Activated CD4-positive, alpha-beta T cell treated with anti-CD3 and anti-CD28 coated beads for 1 hour (primary cell): ENCODE results near the gene PDCD1.
"Not testable (repeated sequence)": the region's sequence is repeated elsewhere in the genome, so short reads cannot be mapped to it uniquely, and the experiment has no call there.

Experiments
- DNase-seq: peaks from one replicate; pipeline ENCODE4 v3.0.0-alpha.2; 2020

PDCD1 gene

DNA sequence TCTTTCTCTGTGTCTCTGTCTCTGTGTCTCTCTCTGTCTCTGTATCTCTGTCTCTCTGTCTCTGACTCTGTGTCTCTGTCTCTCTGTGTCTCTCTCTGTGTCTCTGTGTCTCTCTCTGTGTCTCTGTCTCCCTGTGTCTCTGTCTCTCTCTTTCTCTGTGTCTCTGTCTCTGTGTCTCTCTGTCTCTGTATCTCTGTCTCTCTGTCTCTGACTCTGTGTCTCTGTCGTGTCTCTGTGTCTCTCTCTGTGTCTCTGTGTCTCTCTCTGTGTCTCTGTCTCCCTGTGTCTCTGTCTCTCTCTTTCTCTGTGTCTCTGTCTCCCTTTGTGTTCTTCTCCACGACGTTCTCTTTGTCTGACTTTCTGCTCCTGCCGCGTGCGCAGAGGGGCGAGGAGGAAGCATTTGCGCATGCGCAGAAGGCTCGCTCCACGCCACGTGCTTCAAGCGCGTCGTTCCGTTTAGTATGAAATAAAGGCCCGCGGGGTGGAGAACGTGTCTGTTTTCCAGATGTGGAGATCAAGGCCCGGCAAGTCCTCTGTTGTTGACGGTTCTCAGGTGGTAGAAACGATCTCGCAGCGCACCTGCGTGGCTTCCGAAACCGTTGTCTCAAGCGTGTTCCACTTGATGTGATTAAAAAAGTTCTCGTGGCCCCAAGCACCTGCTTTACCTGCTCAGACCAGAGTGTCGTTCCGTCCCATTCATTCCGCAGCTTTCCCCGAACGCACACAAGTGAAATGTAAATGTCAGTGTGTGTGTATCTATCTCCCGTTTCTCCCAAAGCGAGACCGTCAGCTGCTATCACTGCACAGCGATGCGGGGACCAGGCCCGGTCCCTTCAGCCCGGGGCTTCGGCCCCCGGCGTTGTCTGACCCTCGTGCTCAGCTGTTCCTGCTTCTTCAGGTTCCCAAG, 34.9 kb downstream of the PDCD1 start:
- not testable (repeated sequence) for DNase-seq

DNA sequence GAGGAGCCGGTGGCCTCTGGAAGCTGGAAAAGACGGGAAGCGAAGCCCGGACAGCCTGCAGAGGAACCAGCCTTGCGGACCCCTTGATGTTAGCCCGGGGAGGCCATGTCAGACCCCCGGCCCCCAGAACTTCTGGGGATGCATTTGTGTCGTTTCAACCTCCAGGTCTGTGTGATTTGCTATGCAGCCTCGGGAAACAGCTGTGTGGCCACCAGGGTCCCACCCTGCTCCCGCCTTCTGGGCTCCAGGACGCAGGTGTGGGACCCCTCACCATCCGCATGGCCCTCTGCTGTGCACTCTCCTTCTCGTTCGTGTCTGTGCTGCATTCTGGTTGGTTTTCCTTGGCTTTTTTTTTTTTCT, 36.5 kb downstream of the PDCD1 start:
- DNase-seq = no peak

DNA sequence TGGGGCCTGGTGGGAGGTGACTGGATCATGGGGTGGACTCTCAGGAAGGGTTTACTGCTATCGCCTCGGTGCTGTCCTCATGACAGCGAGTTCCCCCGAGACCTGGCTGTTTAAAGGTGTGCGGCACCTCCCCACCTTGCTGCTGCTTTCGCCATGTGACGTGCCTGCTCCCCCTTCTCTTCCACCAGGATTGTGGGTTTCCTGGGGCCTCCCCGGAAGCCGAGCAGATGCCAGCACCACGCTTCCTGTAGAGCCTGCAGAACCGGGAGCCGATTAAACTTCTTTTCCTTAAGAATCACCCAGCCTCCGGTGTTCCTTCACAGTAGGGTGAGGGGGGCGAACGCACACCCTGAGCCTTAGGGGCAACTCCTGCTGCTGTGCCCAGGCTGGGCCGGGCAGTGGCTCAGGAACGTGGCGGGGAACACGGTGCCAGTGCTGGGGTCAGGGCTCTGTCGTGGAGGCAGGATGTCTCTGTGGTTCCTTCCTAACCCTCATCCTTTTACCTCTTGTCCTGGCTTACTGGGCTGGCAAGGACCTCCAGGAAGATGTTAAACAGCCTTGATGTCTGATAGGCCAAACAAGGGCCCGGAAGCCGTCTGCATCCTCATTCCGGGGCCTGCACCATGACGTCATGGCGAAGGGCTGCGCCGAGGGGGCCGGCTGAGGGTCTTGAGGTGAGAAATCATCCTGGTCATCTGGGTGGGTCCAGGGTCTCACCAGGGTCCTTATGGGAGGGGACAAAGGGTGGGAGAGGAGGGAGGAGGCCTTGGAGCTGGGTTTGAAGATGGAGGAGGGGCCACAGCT, 37.0 kb downstream of the PDCD1 start:
- DNase-seq = no peak

DNA sequence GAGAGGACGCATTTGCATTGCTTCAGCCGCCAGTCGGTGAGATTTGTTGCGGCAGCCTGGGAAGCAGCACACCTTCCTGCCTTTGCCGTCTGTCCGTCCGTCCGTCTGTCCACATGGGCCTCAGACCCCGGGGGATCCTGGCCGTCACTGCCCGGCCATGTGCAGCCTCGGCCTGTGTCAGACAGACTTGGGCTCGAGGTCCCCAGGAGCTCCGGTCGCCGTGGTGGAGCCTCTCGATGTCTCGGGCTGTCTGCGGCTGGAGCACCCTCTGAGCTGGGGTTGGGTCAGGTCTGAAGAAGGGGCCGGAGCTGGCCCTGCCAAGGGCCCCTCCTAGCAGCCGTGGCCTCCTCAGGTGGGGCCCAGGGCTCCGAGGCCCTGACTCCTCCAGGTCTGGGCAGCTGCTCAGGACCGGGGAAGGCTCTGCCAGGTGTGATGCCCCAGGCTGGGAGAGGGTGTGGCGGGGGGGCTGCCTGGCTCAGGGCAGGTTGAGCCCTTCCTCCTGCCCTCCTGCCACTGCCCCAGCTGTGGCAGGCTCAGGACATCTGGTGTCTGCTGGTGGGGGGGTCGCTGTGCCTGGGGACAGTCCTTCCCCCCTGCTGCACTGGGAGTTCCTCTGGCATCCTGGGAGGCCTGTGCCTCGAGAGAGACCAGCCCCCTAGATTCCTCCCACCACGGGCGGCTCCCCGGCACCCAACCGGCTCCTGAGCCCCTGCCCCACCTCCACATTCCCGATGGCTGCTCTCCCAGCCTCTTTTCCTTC, 37.9 kb downstream of the PDCD1 start:
- DNase-seq = no peak

DNA sequence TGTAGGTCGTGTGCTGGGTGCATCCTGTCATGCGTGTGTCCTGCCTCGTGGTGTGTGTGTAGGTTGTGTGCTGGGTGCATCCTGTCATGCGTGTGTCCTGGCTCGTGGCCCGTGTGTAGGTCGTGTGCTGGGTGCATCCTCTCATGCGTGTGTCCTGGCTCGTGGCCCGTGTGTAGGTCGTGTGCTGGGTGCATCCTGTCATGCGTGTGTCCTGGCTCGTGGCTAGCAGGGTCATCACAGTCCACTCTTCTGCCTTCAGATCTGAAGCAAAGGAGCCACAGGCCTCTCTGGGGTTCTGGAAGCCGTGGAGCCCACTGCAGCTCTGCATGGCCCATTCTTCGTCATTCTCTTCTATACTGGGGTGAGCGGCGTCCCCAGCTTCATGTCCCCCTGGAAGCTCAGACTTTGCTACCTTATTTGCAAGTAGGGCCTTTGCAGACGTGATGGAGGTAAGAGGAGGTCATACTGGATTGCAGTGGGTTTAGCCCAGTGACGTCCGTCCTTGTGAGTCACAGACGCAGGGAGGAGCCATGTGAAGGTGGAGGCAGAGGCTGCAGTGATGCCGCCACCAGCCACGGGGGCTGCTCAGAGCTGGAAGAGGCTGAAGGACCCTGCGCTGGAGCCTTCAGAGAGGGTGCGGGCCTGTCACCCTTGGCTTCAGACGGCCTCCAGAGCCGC, 38.6 kb downstream of the PDCD1 start:
- not testable (repeated sequence) for DNase-seq

DNA sequence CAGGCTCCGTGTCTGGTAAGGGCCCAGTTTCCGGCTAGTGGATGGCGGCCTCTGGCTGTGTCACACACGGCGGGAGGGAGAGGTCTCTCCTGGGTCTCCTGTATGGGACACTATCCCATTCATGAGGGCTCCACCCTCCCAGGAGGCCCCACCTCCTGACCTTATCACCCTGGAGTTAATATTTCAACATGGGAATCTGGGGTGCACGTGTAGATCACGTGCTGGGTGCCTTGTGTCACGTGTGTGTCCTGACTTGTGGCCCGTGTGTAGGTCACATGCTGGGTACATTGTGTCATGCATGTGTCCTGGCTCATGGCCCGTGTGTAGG, 39.8 kb downstream of the PDCD1 start:
- DNase-seq = no peak

DNA sequence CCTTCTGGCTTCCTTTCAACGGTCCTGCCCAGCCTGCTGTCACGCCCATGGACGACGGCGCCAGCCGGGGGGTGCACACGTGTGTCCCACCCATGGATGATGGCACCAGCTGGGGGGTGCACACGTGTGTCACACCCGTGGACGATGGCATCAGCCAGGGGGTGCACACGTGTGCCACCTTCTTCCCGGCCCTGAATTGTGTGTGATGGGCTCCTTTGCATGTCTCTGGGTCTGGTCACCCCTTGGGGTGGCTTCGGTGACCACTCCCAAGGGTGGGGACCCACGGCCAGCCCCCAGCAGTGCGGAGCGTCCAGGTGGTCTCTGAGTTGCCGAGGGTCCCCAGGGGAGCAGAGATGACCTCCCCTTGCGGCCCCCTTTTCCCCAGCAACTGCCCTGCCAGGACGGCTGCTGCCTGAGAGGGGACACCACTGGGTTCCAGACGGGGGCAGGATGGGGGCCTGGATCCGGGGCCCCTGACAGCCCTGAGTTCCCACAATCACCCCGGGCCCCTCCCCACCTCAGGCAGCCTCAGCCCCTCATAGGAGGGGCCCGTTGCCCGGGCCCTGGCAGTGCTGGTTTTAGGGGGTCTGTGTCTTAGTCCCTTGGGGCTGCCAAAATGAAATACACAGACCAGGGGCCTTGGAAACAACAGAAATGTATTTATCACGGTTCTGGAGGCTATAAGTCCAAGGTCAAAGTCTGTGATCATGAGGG, 40.3 kb downstream of the PDCD1 start:
- DNase-seq = no peak

DNA sequence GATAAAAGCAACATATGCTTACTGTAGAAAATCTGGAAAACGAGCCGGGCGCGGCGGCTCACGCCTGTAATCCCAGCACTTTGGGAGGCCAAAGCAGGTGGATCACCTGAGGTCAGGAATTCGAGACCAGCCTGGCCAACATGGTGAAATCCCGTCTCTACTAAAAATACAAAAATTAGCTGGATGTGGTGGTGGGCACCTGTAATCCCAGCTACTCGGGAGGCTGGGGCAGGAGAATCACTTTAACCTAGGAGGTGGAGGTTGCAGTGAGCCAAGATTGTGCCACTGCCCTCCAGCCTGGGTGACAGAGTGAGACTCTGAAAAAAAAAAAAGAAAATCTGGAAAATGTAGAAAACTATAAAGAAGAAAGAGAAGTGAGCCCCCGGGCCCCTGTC, 40.9 kb downstream of the PDCD1 start:
- DNase-seq = not testable (repeated sequence)

DNA sequence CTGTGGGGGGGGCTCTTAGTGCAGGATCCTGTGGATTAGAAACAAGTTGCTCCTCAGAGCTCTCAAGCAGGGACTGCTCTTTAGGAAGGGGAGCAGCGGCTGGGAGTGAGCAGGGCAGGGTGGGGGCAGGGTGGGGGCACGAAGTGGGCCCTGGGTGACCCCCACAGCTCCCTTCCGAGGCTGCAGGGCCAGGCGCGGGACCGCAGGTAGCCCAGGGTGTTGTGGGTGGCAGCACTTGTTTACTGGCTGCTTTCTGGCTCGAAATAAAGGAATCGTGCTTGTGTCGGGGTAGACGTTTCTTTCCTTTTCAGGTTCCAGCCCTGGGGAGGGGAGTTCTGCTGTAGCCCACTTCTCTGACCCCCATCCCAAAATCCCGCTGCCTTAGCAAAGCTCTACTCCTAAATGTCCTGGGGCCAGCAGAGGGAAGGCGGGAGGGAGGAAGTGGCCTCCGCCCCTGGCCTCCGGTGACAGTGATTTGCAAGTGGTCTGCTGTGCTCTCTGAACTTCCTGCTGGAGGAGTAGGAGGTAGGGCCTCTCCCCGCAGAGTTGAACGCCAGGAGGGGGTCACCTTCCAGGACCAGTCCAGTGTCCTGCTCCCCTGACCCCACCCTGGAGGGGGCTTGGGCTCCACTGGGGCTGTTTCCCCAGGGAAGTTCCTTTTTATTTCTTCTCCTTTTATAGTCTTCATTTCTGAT, 41.4 kb downstream of the PDCD1 start:
- no peak for DNase-seq

DNA sequence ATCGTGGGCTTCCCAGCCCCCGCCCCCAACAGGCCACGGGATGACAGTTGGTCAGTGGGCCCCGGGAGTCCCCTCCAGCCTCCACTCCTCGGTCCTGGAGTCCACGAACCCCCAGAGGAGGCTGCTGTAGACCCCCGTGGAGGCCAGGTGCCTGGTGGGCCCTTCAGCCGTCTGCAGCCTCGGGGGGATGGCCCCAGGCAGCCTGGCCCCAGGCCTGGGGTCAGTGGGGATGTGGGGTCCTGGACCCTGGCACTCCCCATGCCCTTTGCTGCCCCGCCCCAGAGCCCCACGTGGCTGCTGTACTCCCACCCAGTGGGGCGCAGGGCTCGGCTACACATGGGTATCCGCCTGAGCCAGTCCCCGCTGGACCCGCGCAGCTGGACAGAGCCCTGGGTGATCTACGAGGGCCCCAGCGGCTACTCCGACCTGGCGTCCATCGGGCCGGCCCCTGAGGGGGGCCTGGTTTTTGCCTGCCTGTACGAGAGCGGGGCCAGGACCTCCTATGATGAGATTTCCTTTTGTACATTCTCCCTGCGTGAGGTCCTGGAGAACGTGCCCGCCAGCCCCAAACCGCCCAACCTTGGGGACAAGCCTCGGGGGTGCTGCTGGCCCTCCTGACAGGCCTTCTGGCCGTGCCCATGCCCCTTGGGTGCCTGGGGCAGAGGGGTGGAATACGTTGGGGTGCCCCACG, 42.1 kb downstream of the PDCD1 start:
- no peak for DNase-seq

DNA sequence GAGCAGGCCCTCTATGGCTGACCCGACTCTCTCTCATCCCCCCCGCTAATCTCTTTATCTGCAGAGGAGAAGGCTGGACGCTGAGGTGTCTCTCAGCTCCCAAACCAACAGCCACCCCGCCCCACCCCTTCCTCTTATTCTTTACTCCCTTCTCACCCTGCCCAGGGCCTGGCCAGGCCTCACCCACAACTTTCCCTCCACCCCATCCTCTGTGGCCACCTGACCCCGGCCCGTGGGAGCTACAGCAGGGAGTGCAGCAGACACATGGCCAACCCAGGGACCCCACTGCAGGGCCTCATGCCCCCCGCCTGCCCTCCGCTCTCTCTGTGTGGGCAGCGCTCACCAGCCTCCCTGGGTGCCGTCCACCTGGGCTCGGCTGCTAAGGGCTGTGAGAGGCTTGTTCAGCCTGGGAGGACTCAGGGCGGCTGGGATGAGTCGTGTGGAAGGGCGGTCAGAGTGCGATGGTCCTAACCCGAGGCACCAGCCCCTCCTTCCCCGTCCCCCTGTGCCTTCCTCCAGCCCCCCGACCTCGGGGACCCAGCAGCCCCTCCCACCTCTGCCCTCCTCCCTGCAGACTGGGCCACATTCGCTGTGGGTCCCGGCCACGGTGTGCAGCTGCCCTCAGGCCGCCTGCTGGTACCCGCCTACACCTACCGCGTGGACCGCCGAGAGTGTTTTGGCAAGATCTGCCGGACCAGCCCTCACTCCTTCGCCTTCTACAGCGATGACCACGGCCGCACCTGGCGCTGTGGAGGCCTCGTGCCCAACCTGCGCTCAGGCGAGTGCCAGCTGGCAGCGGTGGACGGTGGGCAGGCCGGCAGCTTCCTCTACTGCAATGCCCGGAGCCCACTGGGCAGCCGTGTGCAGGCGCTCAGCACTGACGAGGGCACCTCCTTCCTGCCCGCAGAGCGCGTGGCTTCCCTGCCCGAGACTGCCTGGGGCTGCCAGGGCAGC, 42.9 kb downstream of the PDCD1 start:
- DNase-seq = no peak

DNA sequence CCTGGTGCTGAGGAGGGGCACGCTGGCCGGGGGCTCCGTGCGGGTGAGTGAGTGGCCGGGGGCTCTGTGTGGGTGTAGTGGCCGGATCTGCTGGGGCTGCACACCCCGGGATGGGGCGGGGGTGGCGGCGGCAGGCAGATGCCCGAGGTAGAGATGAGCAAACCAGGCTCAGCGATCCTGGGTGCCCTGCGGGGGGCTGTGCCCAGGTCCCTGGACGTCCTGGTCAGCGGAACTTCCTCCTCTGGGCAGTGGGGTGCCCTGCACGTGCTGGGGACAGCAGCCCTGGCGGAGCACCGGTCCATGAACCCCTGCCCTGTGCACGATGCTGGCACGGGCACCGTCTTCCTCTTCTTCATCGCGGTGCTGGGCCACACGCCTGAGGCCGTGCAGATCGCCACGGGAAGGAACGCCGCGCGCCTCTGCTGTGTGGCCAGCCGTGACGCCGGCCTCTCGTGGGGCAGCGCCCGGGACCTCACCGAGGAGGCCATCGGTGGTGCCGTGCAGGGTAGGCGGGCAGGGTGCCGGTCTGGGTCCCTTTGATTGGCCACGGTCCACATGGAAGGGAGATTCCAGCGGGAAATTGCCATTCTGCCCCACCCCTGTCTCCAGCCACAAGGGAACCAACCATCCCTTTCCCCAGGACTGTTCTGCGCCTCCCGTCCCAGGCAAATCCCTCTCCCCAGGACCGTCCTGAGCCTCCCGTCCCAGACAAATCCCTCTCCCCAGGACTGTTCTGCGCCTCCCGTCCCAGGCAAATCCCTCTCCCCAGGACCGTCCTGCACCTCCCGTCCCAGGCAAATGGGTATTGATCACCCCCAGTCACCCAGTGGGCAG, 43.8 kb downstream of the PDCD1 start:
- DNase-seq = no peak

DNA sequence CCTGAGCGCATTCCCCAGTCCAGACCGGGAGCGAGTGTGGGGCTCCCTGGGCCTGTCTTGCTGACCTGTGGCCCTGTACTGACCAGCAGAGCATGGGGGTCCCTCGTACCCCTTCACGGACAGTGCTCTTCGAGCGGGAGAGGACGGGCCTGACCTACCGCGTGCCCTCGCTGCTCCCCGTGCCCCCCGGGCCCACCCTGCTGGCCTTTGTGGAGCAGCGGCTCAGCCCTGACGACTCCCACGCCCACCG, 44.4 kb downstream of the PDCD1 start:
- DNase-seq = no peak

DNA sequence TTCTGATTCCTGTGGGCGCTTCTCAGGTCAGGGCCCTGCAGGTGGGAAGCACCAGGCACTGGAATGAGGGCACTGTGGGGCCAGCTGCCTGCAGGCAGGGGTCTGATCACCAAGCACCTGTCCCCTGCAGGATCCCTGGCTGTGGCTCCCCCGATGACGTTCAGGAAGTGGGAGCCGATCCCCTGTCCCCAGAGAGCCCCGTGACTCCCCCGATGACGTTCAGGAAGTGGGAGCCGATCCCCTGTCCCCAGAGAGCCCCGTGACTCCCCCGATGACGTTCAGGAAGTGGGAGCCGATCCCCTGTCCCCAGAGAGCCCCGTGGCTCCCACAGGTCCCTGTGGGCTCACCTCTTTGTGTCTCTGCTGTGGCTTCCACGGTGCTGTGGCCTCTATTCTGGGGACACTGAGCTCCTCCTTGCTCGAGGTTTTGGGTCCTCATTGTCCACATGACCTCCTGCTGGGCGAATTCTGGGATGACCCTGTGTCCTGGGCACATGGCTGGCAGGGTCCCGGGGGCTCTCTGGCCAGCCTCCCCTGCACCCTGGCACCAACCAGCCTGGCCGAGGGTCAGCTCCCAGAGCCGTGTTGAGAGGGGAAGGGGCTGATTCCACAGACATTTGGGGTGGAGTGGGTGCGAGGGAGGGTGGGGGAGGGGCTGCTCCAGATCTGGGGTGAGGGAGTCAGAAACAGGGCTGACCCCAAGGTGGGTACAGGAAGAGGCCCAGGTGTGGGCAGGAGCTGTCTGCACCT, 44.9 kb downstream of the PDCD1 start:
- no peak for DNase-seq

DNA sequence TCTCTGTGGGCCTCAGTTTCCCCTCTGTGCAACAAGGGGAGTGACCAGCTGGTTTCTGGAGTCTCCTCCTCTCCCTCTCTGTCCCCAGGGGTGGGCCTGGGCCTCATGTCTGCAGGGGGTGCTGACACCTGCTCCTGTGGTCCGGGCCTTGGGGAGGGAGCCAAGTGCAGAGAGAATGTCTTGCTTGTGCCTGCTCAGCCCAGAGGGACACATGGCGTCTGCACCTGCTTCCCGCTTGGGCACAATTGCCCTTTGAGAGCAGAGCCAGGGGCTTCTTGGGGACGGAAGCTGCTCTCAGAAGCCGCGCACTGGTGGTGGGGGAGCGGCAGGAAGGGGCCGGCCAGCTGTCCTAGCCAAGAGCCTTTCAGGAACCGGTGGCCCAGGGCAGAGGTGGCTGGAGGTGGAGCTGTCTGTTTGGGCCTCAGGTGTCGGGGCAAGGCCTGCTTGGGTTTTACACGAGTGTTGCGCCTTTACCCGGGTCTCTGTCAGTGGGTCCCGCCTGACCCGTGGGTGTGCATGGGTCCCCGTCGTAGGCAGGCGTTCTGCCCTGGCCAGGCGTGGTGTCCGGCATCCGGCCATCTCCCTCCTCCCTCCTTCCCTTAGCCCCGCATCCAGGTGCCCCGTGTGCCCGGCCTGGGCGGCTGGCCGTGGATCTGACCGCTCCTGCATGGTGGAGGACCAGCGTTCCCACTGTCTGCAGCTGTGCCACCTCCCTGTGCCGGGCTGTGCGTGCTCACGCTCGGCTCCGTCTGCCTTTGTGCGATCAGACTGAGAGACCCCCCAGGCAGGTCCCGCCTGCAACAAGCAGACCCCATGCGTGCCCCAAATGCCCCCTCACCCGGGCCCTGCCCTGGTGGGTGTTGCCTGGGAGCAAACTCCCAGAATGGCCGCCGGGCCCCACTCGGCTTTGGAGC, 45.7 kb downstream of the PDCD1 start:
- no peak for DNase-seq

DNA sequence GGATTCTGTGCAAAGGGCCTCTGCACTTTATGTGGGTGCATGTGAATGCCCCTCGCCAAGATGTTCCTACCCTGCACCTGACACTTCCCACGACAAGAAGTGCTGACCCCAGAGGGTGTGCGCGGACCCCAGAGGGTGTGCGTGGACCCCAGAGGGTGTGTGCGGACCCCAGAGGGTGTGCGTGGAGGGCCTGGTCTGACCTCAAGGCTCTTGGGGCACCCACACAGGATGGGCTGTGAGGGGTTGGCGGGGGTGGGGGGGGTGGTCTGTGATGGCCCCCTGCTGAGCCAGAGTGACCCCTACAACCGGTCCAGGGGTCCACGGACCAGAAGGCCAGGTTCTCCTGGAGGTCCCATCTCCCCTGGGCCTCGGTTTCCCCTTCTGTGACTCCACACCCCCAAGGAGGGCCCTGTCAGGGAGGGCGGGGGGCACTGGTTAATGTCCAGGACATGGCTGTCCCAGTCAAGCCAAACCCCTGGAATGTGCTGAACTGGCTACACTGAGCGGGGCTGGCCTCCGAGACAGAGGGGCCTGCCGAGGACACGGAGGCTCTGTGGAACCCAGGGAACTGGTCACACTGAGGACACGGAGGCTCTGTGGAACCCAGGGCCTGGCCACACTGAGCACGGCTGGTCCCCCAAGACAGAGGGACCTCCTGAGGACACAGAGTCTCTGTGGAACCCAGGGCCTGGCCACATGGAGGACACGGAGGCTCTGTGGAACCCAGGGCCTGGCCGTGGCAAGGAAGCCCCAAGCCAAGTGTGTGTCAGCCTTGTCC, 46.6 kb downstream of the PDCD1 start:
- DNase-seq = no peak
